COLO829 (cell line): ENCODE data around the gene FAM111A.

Source experiments
- DNase-seq: peaks from one replicate; pipeline ENCODE4 v3.0.0; 2012; ENCODE audit warnings: low spot score

Gene FAM111A

GRCh38 chr11:59180168-59180776, 37.6 kb downstream of the FAM111A start:
- DNase-seq, result no peak

- no peak for DNase-seq
These were observed 38.3 kb downstream of the FAM111A start for GRCh38 chr11:59180907-59181306.

GRCh38 chr11:59181746-59182456, 39.2 kb downstream of the FAM111A start:
- DNase-seq, result no peak

GRCh38 chr11:59182457-59183151, 39.9 kb downstream of the FAM111A start:
- no peak for DNase-seq

GRCh38 chr11:59183771-59184170, 41.1 kb downstream of the FAM111A start:
- no peak for DNase-seq

- DNase-seq, result no peak
These were observed 42.2 kb downstream of the FAM111A start for GRCh38 chr11:59184691-59185339.

- DNase-seq, result no peak
These were observed 42.8 kb downstream of the FAM111A start for GRCh38 chr11:59185386-59185945.

- peak; percentile 72 for DNase-seq
These were observed 43.5 kb downstream of the FAM111A start for GRCh38 chr11:59186130-59186594.

GRCh38 chr11:59187035-59187434, 44.4 kb downstream of the FAM111A start:
- no peak for DNase-seq

GRCh38 chr11:59187587-59187986, 44.9 kb downstream of the FAM111A start:
- no peak for DNase-seq

- no peak for DNase-seq
These were observed 46.3 kb downstream of the FAM111A start for GRCh38 chr11:59188954-59189353.

GRCh38 chr11:59189986-59190385, 47.3 kb downstream of the FAM111A start:
- DNase-seq, result no peak

- DNase-seq, result no peak
These were observed 48.4 kb downstream of the FAM111A start for GRCh38 chr11:59191095-59191494.

GRCh38 chr11:59191890-59192289, 49.2 kb downstream of the FAM111A start:
- DNase-seq, result no peak

- no peak for DNase-seq
These were observed 49.9 kb downstream of the FAM111A start for GRCh38 chr11:59192446-59193020.

GRCh38 chr11:59193587-59194130, 51.0 kb downstream of the FAM111A start:
- no peak for DNase-seq

GRCh38 chr11:59195586-59195985, 52.9 kb downstream of the FAM111A start:
- DNase-seq, result no peak

GRCh38 chr11:59196777-59197176, 54.1 kb downstream of the FAM111A start:
- DNase-seq, result no peak

- DNase-seq, result peak; percentile 77
These were observed 55.3 kb downstream of the FAM111A start for GRCh38 chr11:59197991-59198390.

GRCh38 chr11:59198726-59199125, 56.1 kb downstream of the FAM111A start:
- no peak for DNase-seq

- DNase-seq, result peak; percentile 23
These were observed 57.1 kb downstream of the FAM111A start for GRCh38 chr11:59199546-59200422.
